Liver (tissue), 3 donors: Measurements from ENCODE around the gene ACAT2.

Experiments used
- ATF3 ChIP-seq: IDR thresholded peaks from 2 replicates; pipeline ENCODE4 v1.6.1; 2016; ENCODE audit warnings: antibody characterized with exemption
- CTCF ChIP-seq: fragments of 150-350 bp; IDR thresholded peaks from 2 replicates; pipeline ENCODE4 v1.5.1; 2017; ENCODE audit warnings: improper control_type of control experiment, low read depth, low read length; ENCODE audit not compliant: missing input control
- EGR1 ChIP-seq, 2 donors: IDR thresholded peaks; 2 replicates each; pipeline ENCODE4 v1.6.1; 2016 to 2018; ENCODE audit warnings: antibody characterized with exemption in 2 of 2, low read depth in 2 of 2
- GABPA ChIP-seq, 2 donors: IDR thresholded peaks in 1 of 2; conservative IDR thresholded peaks in 1 of 2; 2 replicates each; pipeline ENCODE4 v1.6.1; 2016; ENCODE audit warnings: antibody characterized with exemption in 2 of 2, mild to moderate bottlenecking in 1 of 2, moderate library complexity in 1 of 2
- JUND ChIP-seq, 2 donors: IDR thresholded peaks; 2 replicates each; pipeline ENCODE4 v1.6.1; 2016; ENCODE audit warnings: antibody characterized with exemption in 2 of 2
- MAX ChIP-seq: IDR thresholded peaks from 2 replicates; pipeline ENCODE4 v1.6.1; 2016; ENCODE audit warnings: antibody characterized with exemption
- NR2F2 ChIP-seq: IDR thresholded peaks from 2 replicates; pipeline ENCODE4 v1.6.1; 2016; ENCODE audit warnings: antibody characterized with exemption
- REST ChIP-seq: IDR thresholded peaks from 2 replicates; pipeline ENCODE4 v1.6.1; 2016; ENCODE audit warnings: antibody characterized with exemption, mild to moderate bottlenecking
- RXRA ChIP-seq, 2 donors: IDR thresholded peaks; 2 replicates each; pipeline ENCODE4 v1.6.1; 2017 to 2018; ENCODE audit warnings: antibody characterized with exemption in 2 of 2, mild to moderate bottlenecking in 1 of 2
- YY1 ChIP-seq: IDR thresholded peaks from 2 replicates; pipeline ENCODE4 v1.6.1; 2016; ENCODE audit warnings: antibody characterized with exemption, mild to moderate bottlenecking
- ZBTB33 ChIP-seq: IDR thresholded peaks from 2 replicates; pipeline ENCODE4 v1.6.1; 2016; ENCODE audit warnings: antibody characterized with exemption
- donor health status: healthy.
- donor health status: healthy.

- TF ChIP-seq CTCF: no peak
- TF ChIP-seq YY1: no peak
- no peak for TF ChIP-seq MAX
- no peak for TF ChIP-seq ATF3
- no peak for TF ChIP-seq EGR1 (IDR thresholded peaks at IDR 0.05; ENCODE audit: low read depth in 2 of 2)
- no peak for TF ChIP-seq GABPA (IDR thresholded peaks at IDR 0.05 in 1 of 2, conservative IDR thresholded peaks at IDR 0.05 in 1 of 2)
- no peak for TF ChIP-seq JUND (IDR thresholded peaks at IDR 0.05)
- no peak for TF ChIP-seq REST
- TF ChIP-seq NR2F2: no peak
- no peak for TF ChIP-seq ZBTB33
- TF ChIP-seq RXRA (IDR thresholded peaks at IDR 0.05): no peak
These were observed 47.3 kb downstream of the ACAT2 start for GRCh38 chr6:159809149-159809548.
